Amniotic epithelial cell (primary cell): ENCODE data around the gene PODNL1.
A peak's percentile ranks its signal among the peaks of the same experiment; 100 is the strongest.
"Not testable (repeated sequence)": the region's sequence is repeated elsewhere in the genome, so short reads cannot be mapped to it uniquely, and the experiment has no call there.

Experiments
- DNase-seq: peaks from one replicate; pipeline ENCODE4 v3.0.0-alpha.2; 2010; ENCODE audit warnings: low read depth

The PODNL1 gene

DNA sequence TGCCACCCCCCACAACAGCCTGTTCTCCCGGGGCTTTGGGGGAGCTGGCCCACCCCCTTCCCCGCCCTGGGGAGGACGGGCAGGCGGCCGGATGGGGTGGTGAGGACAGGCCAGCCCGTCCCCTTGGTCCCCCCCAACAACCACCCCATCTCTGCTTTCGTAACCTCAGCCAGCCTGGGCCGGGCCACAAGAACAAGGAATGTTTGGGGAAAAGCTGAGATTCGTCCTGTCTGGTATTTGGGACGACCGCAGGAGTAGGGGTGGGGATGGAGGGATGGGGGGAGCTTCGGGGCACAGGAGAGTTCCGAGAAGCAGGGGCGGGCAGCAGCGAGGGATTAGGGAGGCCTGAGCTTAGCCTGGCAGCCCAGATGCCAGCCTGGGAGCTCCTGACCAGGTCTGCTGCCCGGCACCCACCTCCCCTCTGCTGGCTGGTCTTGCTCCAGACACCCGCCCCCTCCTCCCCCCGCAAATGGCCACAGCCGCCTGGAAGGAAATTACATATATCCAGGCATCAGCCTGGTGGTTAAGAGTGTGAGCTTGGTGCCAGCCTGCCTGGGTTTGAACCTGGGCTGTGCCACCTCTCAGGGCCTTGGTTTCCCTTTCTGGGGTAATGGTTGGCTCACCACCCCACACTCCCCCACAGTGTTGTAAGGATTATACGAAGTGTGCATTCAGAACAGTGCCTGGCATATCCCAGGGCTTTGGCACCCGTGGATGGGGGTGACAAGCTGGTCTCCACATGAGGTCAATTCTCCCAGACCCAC, at the start of gene PODNL1:
PODNL1 (minus strand) TSS at position 117 of the 764 bp plus-strand sequence. CDS start 236 bp downstream, outside the sequence.
- DNase-seq = peak; percentile 77

DNA sequence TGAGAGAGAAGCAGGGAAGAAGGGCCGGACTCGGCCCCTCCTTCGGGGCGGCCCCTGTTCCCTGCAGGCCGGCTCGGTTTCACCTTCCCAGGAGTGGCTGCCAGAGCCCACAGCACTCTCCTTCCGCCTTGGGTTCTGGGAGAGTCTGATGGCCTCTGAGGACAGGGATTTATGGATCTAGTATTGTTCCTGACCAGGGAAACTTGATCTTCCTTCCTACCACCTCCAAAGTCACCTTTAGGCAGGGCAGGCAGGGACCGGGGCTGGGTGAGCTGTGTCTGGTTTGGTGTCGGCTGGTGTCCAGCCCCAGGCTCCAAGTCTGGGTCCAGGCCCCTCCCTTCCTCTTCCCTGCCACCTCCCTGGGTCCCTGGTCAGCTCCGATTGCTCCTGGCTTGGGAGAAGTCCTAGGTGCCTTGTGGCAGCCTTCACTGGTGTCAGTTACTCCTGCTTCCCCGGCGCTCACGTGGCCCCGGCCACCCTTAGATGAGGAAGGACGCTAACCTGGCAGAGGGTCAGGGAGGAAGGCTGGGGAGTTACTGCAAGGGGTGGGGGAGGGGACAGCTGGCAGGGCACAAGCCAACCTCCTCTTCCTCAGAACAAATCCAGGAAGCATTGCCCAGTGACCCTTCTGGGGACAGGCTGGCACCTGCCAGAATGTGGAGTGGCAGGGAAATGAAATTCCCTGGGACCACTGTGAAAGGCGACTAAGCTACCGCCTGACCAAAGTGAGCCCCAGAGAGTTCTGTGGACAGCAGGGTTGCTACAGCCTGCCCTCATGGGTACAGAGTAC, 49.1 kb upstream of the PODNL1 start:
- no peak for DNase-seq

DNA sequence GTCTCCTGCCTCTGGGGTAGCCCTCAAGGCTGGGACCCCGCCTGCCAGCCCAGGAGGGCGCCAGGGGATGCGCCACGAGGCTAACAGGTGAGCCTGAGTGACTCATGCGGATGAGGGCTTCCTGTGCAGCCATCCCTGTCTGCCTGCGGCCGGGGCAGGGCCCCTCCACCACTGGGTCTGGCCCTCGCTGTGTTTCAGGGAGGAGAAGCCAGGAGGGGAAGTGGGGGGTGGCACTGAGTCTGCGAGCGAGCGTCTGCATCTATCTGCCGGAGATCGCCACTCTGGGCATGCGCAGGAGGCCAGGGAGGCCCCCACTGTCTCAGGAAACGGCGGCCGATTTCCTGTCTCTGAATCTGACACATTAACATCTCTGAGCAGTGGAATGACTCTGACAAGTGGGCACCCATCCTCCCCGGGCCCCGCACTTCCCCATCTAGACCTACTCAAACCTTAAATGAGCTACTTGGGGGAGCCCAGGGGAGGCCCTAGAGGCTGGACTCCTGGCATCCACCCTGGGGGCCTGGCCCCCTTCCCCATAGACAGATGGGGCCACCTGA, 48.2 kb upstream of the PODNL1 start:
- peak; percentile 66 for DNase-seq

DNA sequence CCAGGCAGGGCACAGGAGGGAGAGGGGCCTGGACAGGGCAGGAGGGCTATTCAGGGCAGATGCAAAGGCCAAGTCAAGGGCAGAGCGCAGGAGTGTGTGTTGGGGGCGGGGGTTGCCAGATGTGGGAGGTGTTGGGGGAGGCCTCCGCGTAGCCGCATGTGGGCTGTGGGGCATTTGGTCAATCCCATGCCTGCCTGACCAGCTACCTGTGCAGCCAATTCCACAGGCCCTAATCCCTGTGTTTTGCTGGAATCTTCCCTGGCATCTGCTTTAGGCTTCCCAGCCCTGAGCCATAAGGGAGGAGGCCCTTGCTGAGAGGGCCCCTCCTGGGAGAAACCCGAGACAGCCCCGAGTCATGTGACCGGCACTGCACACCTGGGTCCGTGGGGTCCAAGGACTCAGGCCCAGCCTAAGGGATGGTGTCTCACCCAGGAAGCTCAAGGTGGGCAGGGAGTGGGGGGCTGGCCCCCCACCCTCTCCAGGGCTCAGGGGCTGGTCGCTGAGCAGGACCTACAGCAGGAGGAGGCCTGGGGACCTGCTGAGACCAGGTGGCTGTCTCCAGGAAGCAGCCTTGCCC, 47.6 kb upstream of the PODNL1 start:
- DNase-seq = no peak

DNA sequence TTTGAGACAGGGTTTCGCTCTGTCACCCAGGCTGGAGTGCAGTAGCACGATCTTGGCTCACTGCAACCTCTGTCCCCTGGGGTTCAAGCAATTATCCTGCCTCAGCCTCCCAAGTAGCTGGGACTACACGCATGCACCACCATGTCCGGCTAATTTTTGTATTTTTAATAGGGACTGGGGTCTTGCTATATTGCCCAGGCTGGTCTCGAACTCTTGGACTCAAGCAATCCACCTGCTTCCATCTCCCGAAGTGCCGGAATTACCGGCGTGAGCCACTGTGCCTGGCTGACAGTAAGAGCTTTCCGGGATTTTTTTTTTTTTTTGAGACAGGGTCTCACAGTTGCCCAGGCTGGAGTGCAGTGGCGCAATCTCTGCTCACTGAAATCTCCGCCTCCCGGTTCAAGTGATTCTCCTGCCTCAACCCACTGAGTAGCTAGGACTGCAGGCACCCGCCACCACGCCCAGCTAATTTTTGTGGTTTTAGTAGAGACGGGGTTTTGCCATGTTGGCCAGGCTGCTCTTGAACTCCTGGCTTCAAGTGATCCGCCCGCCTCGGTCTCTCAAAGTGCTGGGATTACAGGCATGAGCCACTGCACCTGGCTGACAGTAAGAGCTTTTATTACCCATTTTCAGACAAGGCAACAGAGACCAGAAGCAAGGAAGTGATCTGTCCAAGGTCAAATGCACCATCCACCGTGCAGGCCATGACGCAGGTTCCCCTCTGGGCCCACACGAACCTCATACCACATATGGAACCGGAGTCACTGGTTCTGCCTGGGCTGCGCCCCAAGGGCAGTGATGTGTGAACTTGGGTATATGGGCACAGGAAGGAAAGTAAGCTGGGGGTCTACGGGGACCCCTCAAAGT, 46.9 kb upstream of the PODNL1 start:
- peak; percentile 39 for DNase-seq

GRCh38 chr19:13984186-13984585, 46.0 kb upstream of the PODNL1 start:
- DNase-seq = no peak

- DNase-seq = no peak
Observed at GRCh38 chr19:13983213-13983889, 45.1 kb upstream of the PODNL1 start.

- DNase-seq = no peak
Observed at GRCh38 chr19:13982773-13983172, 44.6 kb upstream of the PODNL1 start.

- DNase-seq = no peak
Observed at GRCh38 chr19:13981988-13982501, 43.8 kb upstream of the PODNL1 start.

- no peak for DNase-seq
Observed at GRCh38 chr19:13981467-13981866, 43.2 kb upstream of the PODNL1 start.

GRCh38 chr19:13981021-13981420, 42.8 kb upstream of the PODNL1 start:
- DNase-seq = no peak

DNA sequence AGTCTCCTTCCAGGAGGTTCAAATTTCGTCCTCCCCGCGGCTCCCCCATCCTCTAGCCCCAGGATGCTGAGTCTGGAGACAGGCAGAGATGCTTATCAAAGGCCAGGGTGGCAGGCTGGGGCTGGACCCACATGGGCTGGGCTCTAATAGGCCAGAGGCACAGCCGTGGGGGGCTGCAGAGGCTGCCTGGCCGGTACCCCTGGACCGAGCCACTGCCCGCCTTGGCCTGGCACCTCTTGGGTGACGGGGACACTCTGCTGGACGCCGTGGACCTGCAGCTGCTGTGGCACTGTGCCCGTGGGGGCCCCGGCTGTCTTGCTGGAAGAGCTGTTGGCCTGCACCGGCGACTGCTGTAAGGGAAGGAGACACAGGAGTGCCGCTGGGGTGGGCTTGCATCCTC, 42.1 kb upstream of the PODNL1 start:
- DNase-seq = no peak

DNA sequence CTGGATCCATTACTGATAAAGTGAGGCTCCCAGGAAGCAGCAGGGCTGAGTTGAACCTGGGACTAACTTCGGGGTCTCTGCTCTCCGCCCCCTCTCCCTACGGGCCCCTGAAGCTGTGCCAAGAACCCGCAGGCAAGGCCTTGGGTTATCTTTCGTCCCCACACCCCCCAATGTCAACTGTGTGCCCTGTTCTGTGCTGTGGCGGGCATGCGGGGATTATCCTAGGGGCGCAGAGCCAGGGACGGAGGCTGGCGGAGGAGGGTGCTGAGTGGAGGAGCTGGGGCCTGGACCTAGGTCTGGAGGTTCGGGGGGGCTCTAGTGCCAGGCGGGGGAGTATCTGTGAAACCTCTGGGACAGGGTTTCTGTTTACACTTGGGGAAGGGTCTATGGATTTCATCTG, 41.5 kb upstream of the PODNL1 start:
- no peak for DNase-seq

GRCh38 chr19:13979244-13979615, 41.0 kb upstream of the PODNL1 start:
- no peak for DNase-seq

DNA sequence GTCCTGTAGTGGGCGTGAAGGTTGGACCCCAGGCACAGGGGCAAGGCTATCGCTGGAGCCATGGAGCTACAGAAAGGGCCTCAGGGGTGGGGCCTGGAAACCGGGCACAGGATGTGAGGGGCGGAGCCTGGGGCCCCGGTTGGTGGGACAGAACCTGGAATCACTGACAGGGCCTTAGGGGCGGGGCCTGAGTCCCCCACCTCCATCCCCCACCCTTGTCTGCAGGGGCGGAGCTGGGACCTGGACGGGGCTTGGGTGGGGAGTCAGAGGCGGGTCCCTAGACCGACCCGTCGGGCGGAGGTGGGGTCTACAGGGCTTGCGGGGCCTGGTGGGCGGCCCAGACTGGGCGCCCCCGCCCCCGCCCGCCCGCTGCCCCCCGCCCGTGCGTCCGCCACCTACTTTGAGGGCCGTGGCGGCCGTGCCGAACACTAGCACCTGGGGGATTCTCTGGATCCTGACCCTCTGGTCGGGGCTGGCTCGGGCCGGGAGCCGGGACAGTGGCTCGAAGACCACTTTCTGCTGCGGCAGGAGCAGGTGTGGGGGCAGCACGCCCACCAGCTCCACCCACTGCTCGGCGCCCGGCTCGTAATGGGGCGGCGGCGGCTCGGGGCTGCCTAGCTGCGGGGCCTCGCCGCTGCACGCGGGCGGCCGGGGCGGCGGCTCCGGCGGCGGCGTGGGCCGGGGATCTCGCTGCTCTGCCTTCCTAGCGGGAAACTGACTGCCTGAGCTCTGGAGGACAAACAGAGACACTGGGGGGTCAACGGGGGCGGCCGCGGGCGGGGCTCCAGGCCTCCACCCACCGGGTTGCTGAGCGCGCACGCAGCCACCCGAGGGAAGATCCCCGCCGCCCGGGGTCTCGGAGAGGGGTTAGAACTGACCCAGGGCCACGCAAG, 40.4 kb upstream of the PODNL1 start:
- DNase-seq = peak; percentile 53

DNA sequence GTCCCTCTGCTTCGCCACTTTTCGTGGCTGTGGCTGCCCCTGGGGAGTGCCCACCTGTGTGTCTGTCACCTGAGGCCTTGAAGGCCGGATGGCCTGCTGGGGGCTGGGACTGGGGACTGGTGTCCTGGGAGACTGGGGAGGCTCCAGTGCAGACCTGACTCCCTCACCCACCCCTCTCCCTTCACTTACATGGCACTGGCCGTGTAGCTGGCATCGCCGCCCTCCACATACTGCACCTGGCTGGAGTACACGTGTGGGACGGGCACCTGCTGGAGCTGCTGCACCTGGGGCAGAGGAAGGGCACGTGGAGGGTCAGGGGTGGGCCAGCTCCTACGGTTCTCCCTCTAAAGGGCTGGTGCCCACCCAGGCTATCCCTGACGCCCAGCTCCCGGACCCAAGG, 39.6 kb upstream of the PODNL1 start:
- no peak for DNase-seq

DNA sequence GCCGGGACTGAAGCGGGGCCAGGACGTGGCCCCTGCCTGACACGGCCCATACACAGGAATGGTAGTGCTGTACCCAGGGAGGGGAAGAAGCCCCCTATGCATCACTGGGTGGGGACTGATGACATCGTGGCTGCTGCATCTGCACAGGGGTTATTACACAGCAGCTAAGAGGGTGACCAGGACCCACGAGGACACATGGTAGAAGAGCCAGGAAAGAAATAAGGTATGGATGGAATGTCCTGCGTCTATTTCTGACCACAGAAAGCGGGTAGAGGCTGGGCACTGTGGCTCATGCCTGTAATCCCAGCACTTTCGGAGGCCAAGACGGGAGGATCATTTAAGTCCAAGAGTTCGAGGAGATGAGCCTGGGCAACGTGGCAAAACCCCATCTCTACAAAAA, 38.2 kb upstream of the PODNL1 start:
- DNase-seq = no peak

DNA sequence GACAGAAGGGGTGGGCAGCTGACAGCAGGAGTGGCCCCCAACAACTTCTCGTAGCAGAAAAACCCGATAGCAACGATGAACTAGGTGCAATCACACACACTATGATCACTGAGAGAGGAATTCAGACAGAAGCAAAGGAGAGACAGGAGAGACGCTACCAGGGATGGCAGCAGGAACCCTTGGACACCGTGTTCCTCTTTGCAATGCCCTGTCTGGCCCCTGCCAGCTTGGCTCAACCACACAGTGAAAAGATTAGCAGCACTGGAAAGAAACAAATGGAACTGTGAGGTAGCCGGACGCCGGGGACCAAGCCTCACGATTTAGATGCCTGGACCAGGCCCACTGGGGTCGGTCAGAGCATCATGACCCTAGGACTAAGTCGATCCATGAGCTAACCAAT, 37.7 kb upstream of the PODNL1 start:
- DNase-seq = no peak

- DNase-seq = peak; percentile 60
Observed at GRCh38 chr19:13974073-13974472, 35.9 kb upstream of the PODNL1 start.

DNA sequence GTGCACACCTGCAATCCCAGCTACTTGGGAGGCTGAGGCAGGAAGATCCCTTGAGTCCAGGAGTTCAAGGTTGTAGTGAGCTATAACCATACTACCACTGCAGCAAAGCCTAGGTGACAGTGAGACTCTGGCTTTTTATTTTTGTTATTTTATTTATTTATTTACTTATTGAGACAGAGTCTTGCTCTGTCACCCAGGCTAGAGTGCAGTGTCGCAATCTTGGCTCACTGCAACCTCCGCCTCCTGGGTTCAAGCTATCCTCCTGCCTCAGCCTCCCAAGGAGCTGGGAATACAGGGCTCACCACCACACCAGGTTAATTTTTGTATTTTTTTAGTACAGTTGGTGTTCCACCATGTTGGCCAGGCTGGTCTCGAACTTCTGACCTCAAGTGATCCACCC, 35.3 kb upstream of the PODNL1 start:
- DNase-seq = not testable (repeated sequence)
